PC-3 (cell line): ENCODE data around the gene CCT6A. TPM values are rescaled to one million over a fixed set of nuclear protein-coding genes. Genes with fewer than 3 reads are reported as not detected.
A peak's percentile ranks its signal among the peaks of the same experiment; 100 is the strongest.
"Not testable (repeated sequence)": the region's sequence is repeated elsewhere in the genome, so short reads cannot be mapped to it uniquely, and the experiment has no call there.

Experiments used
- ATAC-seq: fragments of 200-7000 bp; cut with Tn5 transposase; 2 replicates; pipeline ENCODE4 v1.9.1; 2020; ENCODE audit warnings: mild to moderate bottlenecking, moderate library complexity
- BruUV-seq: library from RNA; stranded (reverse); fragments of 400-500 nt; replicated peaks from 2 replicates; lab custom pipeline; 2021; lab: Mats Ljungman, UMichigan
- CTCF ChIA-PET: fragments of 300-600 bp; sonication (Branson Sonifier 250); formaldehyde crosslinking; loops from one replicate; lab custom pipeline; 2022; ENCODE audit warnings: antibody characterized with exemption; lab: Charles Lee
- POLR2A ChIA-PET: fragments of 300-600 bp; sonication (Branson Sonifier 250); formaldehyde crosslinking; loops from one replicate; lab custom pipeline; 2022; ENCODE audit warnings: antibody characterized with exemption; ENCODE audit not compliant: unreplicated experiment; lab: Charles Lee
- DNase-seq: peaks from one replicate; pipeline ENCODE4 v3.0.0-alpha.2; 2015
- H2AFZ ChIP-seq: fragments of 300-600 bp; sonication (generic); 2 replicates; pipeline ENCODE4 v1.6.0; 2016; ENCODE audit warnings: antibody characterized with exemption, low read length
- H3F3A ChIP-seq: fragments of 300-600 bp; sonication (generic); one replicate; pipeline ENCODE4 v1.6.0; 2017; ENCODE audit warnings: antibody characterized with exemption, low read length, control low read depth, mild to moderate bottlenecking; ENCODE audit not compliant: unreplicated experiment
- H3K27ac ChIP-seq: fragments of 300-600 bp; sonication (generic); 2 replicates; pipeline ENCODE4 v1.5.1; 2016; ENCODE audit warnings: mild to moderate bottlenecking, low read length
- H3K27me3 ChIP-seq: fragments of 300-600 bp; sonication (generic); 2 replicates; pipeline ENCODE4 v1.6.1; 2016; ENCODE audit warnings: low read length, mixed read lengths
- H3K36me3 ChIP-seq: fragments of 300-600 bp; sonication (generic); 2 replicates; pipeline ENCODE4 v1.6.1; 2016; ENCODE audit warnings: low read depth, mixed run types, low read length, mixed read lengths
- H3K4me1 ChIP-seq: fragments of 300-600 bp; sonication (generic); 2 replicates; pipeline ENCODE4 v1.5.1; 2016; ENCODE audit warnings: low read length; ENCODE audit not compliant: insufficient read depth
- H3K4me2 ChIP-seq: fragments of 300-600 bp; sonication (generic); 2 replicates; pipeline ENCODE4 v1.6.0; 2016; ENCODE audit warnings: low read length
- H3K4me3 ChIP-seq: fragments of 300-600 bp; sonication (generic); 2 replicates; pipeline ENCODE4 v1.5.1; 2016; ENCODE audit warnings: mild to moderate bottlenecking, low read length, mixed read lengths
- H3K79me2 ChIP-seq: fragments of 300-600 bp; sonication (generic); 2 replicates; pipeline ENCODE4 v1.6.1; 2017; ENCODE audit warnings: low read length, mixed read lengths
- H3K9ac ChIP-seq: fragments of 300-600 bp; sonication (generic); 2 replicates; pipeline ENCODE4 v1.6.0; 2016; ENCODE audit warnings: mild to moderate bottlenecking, low read length
- H3K9me2 ChIP-seq: fragments of 300-600 bp; sonication (generic); replicated peaks from 2 replicates; pipeline ENCODE4 v1.6.1; 2016; ENCODE audit warnings: mixed run types, low read length, mixed read lengths
- H3K9me3 ChIP-seq: fragments of 300-600 bp; sonication (generic); 2 replicates; pipeline ENCODE4 v1.6.1; 2016; ENCODE audit warnings: low read length, mixed read lengths
- H4K20me1 ChIP-seq: fragments of 300-600 bp; sonication (generic); 2 replicates; pipeline ENCODE4 v1.6.1; 2016; ENCODE audit warnings: low read length, mixed read lengths
- EZH2 ChIP-seq: fragments of 300-600 bp; sonication (generic); IDR thresholded peaks from one replicate; pipeline ENCODE4 v1.6.1; 2017; ENCODE audit warnings: antibody characterized with exemption, mild to moderate bottlenecking, low read length; ENCODE audit not compliant: unreplicated experiment
- EZH2phosphoT487 ChIP-seq: fragments of 300-600 bp; sonication (generic); IDR thresholded peaks from 2 replicates; pipeline ENCODE4 v1.6.1; 2018; ENCODE audit warnings: mild to moderate bottlenecking, antibody characterized with exemption, low read length, borderline replicate concordance
- intact Hi-C: fragments of 100-400 bp; cut with micrococcal nuclease; formaldehyde crosslinking; loops from 2 replicates; pipeline ENCODE4 v1.9.0; 2023
- total RNA-seq: library from RNA; depleted of rRNA; stranded (reverse); fragments of >200 nt; gene quantifications from 2 replicates; pipeline ENCODE4 v1.2.3, GENCODE V29; 2014
- TF ChIP-seq, protein P1 (sequence below): fragments of 300-600 bp; sonication (generic); conservative IDR thresholded peaks from 2 replicates; pipeline ENCODE4 v1.5.1; 2017; ENCODE audit warnings: antibody characterized with exemption, low read depth, mild to moderate bottlenecking, low read length

Gene CCT6A
- total RNA-seq, 1 experiment from 2014 or later, result 338 TPM

DNA sequence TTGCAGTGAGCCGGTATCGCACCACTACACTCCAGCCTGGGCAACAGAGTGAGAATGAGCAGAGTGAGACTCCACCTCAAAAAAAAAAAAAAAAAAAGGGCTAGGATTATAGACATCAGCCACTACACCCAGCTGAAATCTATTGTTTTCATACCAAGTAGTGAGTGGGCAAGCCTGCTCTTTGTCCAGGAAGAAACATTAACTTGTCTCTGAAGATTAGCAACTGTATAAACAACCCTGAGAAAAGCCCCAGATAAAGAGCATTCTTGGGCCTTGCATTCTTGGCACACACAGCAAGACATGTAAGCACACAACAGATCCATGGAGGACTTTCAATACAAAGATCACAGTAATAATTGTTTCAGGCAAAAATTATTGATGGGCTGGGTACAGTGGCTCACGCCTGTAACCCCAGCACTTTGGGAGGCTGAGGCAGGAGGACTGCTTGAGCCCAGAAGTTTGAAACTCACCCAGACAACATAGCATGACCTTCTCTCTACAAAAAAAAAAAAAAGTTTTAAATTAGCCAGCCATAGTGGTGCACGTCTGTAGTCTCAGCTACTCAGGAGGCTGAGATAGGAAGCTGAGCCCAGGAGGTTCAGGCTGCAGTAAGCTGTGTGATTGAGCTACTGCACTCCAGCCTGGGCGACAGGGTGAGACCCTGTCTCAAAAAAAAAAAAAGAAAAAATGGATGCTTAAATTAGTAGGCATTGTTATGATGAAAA lies 4.7 kb upstream of the CCT6A start:
- H2AFZ ChIP-seq, result no peak overlapping the region
- ATAC-seq, result no peak
- POLR2A ChIA-PET, result interaction anchor here (0.6 kb wide), 1 partner anchor 24 kb away, joined by 9 read pairs; no protein-coding TSS in a partner anchor
- H3K27ac ChIP-seq, result no peak overlapping the region
- CTCF ChIA-PET, result no interaction called here
- H3K9me3 ChIP-seq, result no peaks in the 10 kb centered on the region
- H4K20me1 ChIP-seq, result no peaks in the 10 kb centered on the region
- peaks cover 34% of the 10 kb centered on the region for H3K79me2 ChIP-seq
- TF ChIP-seq, protein P1, sequence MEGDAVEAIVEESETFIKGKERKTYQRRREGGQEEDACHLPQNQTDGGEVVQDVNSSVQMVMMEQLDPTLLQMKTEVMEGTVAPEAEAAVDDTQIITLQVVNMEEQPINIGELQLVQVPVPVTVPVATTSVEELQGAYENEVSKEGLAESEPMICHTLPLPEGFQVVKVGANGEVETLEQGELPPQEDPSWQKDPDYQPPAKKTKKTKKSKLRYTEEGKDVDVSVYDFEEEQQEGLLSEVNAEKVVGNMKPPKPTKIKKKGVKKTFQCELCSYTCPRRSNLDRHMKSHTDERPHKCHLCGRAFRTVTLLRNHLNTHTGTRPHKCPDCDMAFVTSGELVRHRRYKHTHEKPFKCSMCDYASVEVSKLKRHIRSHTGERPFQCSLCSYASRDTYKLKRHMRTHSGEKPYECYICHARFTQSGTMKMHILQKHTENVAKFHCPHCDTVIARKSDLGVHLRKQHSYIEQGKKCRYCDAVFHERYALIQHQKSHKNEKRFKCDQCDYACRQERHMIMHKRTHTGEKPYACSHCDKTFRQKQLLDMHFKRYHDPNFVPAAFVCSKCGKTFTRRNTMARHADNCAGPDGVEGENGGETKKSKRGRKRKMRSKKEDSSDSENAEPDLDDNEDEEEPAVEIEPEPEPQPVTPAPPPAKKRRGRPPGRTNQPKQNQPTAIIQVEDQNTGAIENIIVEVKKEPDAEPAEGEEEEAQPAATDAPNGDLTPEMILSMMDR, result no peak
- TF ChIP-seq EZH2, result no peak
- TF ChIP-seq EZH2phosphoT487, result no peak
- no peak overlapping the region for H3K4me2 ChIP-seq
- no peaks in the 10 kb centered on the region for H3F3A ChIP-seq
- no TSS peak for BruUV-seq
- intact Hi-C loops, result no loop called here
- no peaks in the 10 kb centered on the region for H3K27me3 ChIP-seq
- no peak overlapping the region for H3K9ac ChIP-seq
- peaks cover 6% of the 10 kb centered on the region; the same call in 1 of the 2 replicates for H3K4me1 ChIP-seq
- no peaks in the 10 kb centered on the region for H3K36me3 ChIP-seq
- H3K4me3 ChIP-seq, result no peak overlapping the region
- DNase-seq, result no peak
- H3K9me2 ChIP-seq, result no peaks in the 10 kb centered on the region

DNA sequence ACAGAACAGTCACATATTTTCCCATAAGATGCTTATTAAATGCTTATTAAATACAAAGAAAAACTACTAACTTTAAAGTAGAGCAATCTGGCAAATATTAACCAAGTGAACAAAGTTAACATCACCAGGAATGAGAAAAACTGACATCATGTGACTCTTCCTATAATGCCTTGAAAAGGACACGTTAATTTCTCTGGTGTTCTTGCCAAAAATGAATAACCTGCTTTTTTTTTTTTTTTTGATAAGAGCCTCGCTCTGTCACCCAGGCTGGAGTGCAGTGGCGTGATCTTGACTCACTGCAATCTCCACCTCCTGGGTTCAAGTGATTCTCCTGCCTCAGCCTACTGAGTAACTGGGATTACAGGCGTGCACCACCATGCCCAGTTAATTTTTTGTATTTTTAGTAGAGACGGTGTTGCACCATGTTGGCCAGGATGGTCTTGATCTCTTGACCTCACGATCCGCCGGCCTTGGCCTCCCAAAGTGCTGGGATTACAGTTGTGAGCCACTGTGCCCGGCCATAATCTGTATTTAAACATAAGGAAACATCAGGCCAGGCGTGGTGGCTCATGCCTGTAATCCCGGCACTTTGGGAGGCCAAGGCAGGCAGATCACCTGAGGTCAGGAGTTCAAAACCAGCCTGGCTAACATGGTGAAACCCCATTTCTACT lies 4.0 kb upstream of the CCT6A start:
- H3F3A ChIP-seq, BruUV-seq, H3K4me3 ChIP-seq, H3K9me3 ChIP-seq, H3K4me2 ChIP-seq, H3K9ac ChIP-seq, H3K4me1 ChIP-seq, ATAC-seq, intact Hi-C loops, H2AFZ ChIP-seq, H3K27ac ChIP-seq, CTCF ChIA-PET, DNase-seq, H4K20me1 ChIP-seq, H3K36me3 ChIP-seq, H3K27me3 ChIP-seq, H3K9me2 ChIP-seq: not testable (repeated sequence)
- POLR2A ChIA-PET, result interaction anchor here (0.6 kb wide), 1 partner anchor 25 kb away, joined by 9 read pairs; no protein-coding TSS in a partner anchor
- peaks cover 41% of the 10 kb centered on the region for H3K79me2 ChIP-seq

DNA sequence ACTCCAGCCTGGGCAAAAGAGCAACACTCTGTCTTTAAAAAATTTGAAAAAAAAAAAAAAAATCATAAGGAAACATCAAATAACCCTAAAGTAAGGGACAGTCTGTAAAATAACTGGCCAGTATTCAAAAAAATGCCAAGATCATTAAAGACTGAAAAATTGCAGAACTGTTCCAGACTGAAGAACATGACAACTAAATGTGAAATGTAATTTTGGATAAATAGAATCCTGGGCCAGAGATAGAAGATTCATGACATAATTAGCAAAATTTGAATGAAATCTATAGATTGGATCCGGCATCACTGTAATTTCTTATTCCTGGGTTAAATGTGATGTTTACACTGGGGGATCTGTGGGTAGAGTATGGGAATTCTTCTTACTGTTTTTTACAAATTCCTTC lies 3.3 kb upstream of the CCT6A start:
- no peak overlapping the region for H3K27ac ChIP-seq

DNA sequence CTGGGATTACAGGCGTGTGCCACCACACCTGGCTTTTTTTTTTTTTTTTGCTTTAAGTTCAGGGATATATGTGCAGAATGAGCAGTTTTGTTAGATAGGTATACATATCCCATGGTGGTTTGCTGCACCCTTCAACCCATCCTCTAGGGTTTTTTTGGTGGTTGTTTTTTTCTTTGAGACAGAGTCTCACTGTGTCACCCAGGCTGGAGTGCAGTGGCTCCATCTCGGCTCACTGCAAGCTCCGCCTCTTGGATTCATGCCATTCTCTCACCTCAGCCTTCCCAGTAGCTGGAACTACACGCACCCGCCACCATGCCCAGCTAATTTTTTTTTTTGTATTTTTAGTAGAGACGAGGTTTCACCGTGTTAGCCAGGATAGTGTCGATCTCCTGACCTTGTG lies 2.8 kb upstream of the CCT6A start:
- POLR2A ChIA-PET, H3K27me3 ChIP-seq, intact Hi-C loops, CTCF ChIA-PET, H3K27ac ChIP-seq, H3K9ac ChIP-seq, H3F3A ChIP-seq, H3K9me3 ChIP-seq, ATAC-seq, H3K4me3 ChIP-seq, H3K9me2 ChIP-seq, BruUV-seq, H2AFZ ChIP-seq: not testable (repeated sequence)
- Histone ChIP-seq H3K4me2 (0 out of 2 replicates have a peak overlapping the region, but pooled peaks have one; percentile 10), H3K4me1 (peaks cover 18% of the 10 kb centered on the region), H3K36me3 (peaks cover 16% of the 10 kb centered on the region), H4K20me1 (peaks cover 11% of the 10 kb centered on the region; the same call in 1 of the 2 replicates), H3K79me2 (peaks cover 53% of the 10 kb centered on the region)
- DNase-seq, result peak; percentile 20

More for the DNA sequence above, 3.3 kb upstream of the CCT6A start:
- peaks cover 5% of the 10 kb centered on the region; the same call in 1 of the 2 replicates for H4K20me1 ChIP-seq
- no peak overlapping the region for H2AFZ ChIP-seq
- no peaks in the 10 kb centered on the region for H3K27me3 ChIP-seq
- ChIA-PET POLR2A (no interaction called here), CTCF (no interaction called here)
- no peak for ATAC-seq
- no TSS peak for BruUV-seq
- peaks cover 13% of the 10 kb centered on the region for H3K4me1 ChIP-seq
- no peaks in the 10 kb centered on the region for H3F3A ChIP-seq
- intact Hi-C loops, result no loop called here
- TF ChIP-seq EZH2, result no peak
- TF ChIP-seq EZH2phosphoT487, result no peak
- TF ChIP-seq, protein P1, result no peak
- H3K4me3 ChIP-seq, result no peak overlapping the region
- peaks cover 11% of the 10 kb centered on the region for H3K36me3 ChIP-seq
- H3K79me2 ChIP-seq, result peaks cover 48% of the 10 kb centered on the region
- H3K9me2 ChIP-seq, result no peaks in the 10 kb centered on the region
- no peak overlapping the region for H3K9ac ChIP-seq
- no peak overlapping the region for H3K4me2 ChIP-seq
- no peak for DNase-seq
- H3K9me3 ChIP-seq, result no peaks in the 10 kb centered on the region
